GM12892 (cell line): ENCODE results near the gene CPNE9.

Source experiments
- POLR2A ChIP-seq: IDR thresholded peaks from 2 replicates; pipeline ENCODE4 v1.6.1; 2011; ENCODE audit warnings: low read depth, low read length, control low read depth
- POLR2AphosphoS5 ChIP-seq: IDR thresholded peaks from 2 replicates; pipeline ENCODE4 v1.6.1; 2011; ENCODE audit warnings: low read depth, low read length, control low read depth
- TAF1 ChIP-seq: IDR thresholded peaks from 2 replicates; pipeline ENCODE4 v1.6.1; 2011; ENCODE audit warnings: low read depth, mild to moderate bottlenecking, control low read depth, low read length, borderline replicate concordance

DNA sequence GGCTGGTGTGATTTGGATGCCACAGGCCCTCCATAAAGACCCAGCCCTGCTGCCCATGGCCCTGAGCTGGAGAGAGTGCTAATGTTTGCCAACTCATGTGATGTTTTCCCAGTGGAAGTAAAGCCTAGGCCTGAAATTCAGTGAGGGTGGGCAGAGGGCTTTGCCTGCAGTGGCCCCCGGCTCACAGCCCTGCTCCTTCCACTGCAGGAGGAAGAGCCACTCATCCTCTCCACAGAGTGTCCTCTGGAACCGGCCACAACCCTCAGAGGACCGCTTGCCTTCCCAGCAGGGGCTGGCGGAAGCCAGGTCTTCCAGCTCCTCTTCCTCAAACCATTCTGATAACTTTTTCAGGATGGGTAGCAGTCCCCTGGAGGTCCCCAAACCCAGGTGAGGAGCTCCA, 13.9 kb upstream of the CPNE9 start:
- TF ChIP-seq POLR2AphosphoS5 (no peak), POLR2A (0 out of 2 replicates have a peak, but pooled peaks have one; percentile 11), TAF1 (no peak)
